Endodermal cell (in vitro differentiated cells): Measurements from ENCODE around the gene ZDHHC7. TPM values are rescaled to one million over a fixed set of nuclear protein-coding genes. Genes with fewer than 3 reads are reported as not detected.

Experiments used
- DNase-seq: peaks from one replicate; pipeline ENCODE4 v3.0.0-alpha.2; 2017
- H3K27ac ChIP-seq: 2 replicates; pipeline ENCODE4 v1.5.1; 2013; ENCODE audit warnings: mild to moderate bottlenecking, low read depth, low read length, moderate library complexity
- H3K27me3 ChIP-seq: 2 replicates; pipeline ENCODE4 v1.6.1; 2013; ENCODE audit warnings: mild to moderate bottlenecking, low read length, moderate library complexity; ENCODE audit not compliant: insufficient read depth, control insufficient read depth, poor library complexity, severe bottlenecking
- H3K36me3 ChIP-seq: 2 replicates; pipeline ENCODE4 v1.7.0; 2013; ENCODE audit warnings: mild to moderate bottlenecking, low read length, moderate library complexity; ENCODE audit not compliant: control insufficient read depth, insufficient read depth
- H3K4me1 ChIP-seq: one replicate; pipeline ENCODE4 v1.7.0; 2013; ENCODE audit warnings: low read length; ENCODE audit not compliant: control insufficient read depth, insufficient read depth
- H3K4me3 ChIP-seq: 2 replicates; pipeline ENCODE4 v1.5.1; 2013; ENCODE audit warnings: mild to moderate bottlenecking, low read length, moderate library complexity
- H3K9ac ChIP-seq: 2 replicates; pipeline ENCODE4 v1.6.1; 2013; ENCODE audit warnings: mild to moderate bottlenecking, low read length, moderate library complexity; ENCODE audit not compliant: poor library complexity, severe bottlenecking; ENCODE audit errors: extremely low read depth
- H3K9me3 ChIP-seq: 2 replicates; pipeline ENCODE4 v1.6.1; 2013; ENCODE audit warnings: mild to moderate bottlenecking, low read length, moderate library complexity; ENCODE audit not compliant: control insufficient read depth
- H3K27ac Mint-ChIP-seq: 2 replicates; pipeline ENCODE4 v1.8.0; 2020; ENCODE audit warnings: mixed read lengths
- H3K27me3 Mint-ChIP-seq: 2 replicates; pipeline ENCODE4 v1.8.0; 2021; ENCODE audit warnings: mild to moderate bottlenecking, mixed read lengths; ENCODE audit not compliant: insufficient read depth
- H3K36me3 Mint-ChIP-seq: 2 replicates; pipeline ENCODE4 v1.8.0; 2020; ENCODE audit warnings: low read depth, mixed read lengths
- H3K4me1 Mint-ChIP-seq: 2 replicates; pipeline ENCODE4 v1.8.0; 2020; ENCODE audit warnings: mixed read lengths
- H3K4me3 Mint-ChIP-seq: 2 replicates; pipeline ENCODE4 v1.8.0; 2020; ENCODE audit warnings: mild to moderate bottlenecking, moderate library complexity, mixed read lengths
- H3K9me3 Mint-ChIP-seq: 2 replicates; pipeline ENCODE4 v1.8.0; 2020; ENCODE audit warnings: mild to moderate bottlenecking, mixed read lengths
- WGBS, 2 experiments: methylation state at CpG; one replicate each; pipeline versions ENCODE4 v1.1.5 to v1.1.7; 2013; ENCODE audit warnings: missing lambda C conversion rate in 2 of 2, mixed read lengths in 1 of 2; ENCODE audit not compliant: insufficient coverage in 1 of 2, insufficient read length in 1 of 2; 5-methylcytosine and 5-hydroxymethylcytosine counted together
- total RNA-seq, 2 donors: library from RNA; stranded (reverse); fragmentation: NEBNext Ultra II Directional in 1 of 2; extraction: Animal tissue kit (Norgen Biotek cat#: 25700) in 1 of 2; gene quantifications; 2 replicates in 1 of 2; 3 replicates in 1 of 2; pipeline ENCODE4 v1.2.1, GENCODE V29; 2021
- TF ChIP-seq, protein P1 (sequence below): fragments of 200-600 bp; sonication (generic); conservative IDR thresholded peaks from 2 replicates; pipeline ENCODE4 v1.5.0; 2021; ENCODE audit warnings: antibody characterized with exemption, mild to moderate bottlenecking

The ZDHHC7 gene
- total RNA-seq, 2 donors from 2014 or later, result 58.7 to 61.8 TPM

DNA sequence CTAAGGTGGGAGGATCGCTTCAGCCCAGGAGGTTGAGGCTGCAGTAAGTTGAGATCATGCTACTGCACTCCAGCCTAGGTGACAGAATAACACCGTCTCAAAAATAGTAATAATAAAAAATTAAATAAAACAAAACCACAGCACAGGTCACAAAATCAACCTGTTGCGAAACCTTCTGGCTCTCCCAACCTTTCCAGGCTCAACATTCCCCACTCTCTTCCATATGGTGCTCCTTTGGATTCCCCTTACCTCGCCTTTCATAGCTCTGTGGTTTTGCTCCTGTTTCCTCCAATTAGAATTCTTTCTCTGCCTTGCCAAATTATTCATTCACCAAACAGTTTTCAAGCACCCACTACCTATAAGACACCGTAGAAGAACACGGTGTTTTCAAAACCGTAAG, 4.7 kb downstream of the ZDHHC7 start:
- no peaks in the 10 kb centered on the region for H3K9me3 ChIP-seq
- TF ChIP-seq, protein P1, sequence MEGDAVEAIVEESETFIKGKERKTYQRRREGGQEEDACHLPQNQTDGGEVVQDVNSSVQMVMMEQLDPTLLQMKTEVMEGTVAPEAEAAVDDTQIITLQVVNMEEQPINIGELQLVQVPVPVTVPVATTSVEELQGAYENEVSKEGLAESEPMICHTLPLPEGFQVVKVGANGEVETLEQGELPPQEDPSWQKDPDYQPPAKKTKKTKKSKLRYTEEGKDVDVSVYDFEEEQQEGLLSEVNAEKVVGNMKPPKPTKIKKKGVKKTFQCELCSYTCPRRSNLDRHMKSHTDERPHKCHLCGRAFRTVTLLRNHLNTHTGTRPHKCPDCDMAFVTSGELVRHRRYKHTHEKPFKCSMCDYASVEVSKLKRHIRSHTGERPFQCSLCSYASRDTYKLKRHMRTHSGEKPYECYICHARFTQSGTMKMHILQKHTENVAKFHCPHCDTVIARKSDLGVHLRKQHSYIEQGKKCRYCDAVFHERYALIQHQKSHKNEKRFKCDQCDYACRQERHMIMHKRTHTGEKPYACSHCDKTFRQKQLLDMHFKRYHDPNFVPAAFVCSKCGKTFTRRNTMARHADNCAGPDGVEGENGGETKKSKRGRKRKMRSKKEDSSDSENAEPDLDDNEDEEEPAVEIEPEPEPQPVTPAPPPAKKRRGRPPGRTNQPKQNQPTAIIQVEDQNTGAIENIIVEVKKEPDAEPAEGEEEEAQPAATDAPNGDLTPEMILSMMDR, result no peak
- no peaks in the 10 kb centered on the region for H3K27me3 ChIP-seq
- no peak overlapping the region for H3K9ac ChIP-seq
- Mint-ChIP-seq H3K27me3 (no peaks in the 10 kb centered on the region), H3K27ac (no peak overlapping the region), H3K36me3 (peaks cover 21% of the 10 kb centered on the region), H3K4me3 (no peak overlapping the region), H3K4me1 (peaks cover 37% of the 10 kb centered on the region), H3K9me3 (no peaks in the 10 kb centered on the region)
- H3K4me3 ChIP-seq, result no peak overlapping the region
- peaks cover 20% of the 10 kb centered on the region for H3K36me3 ChIP-seq
- H3K4me1 ChIP-seq, result no peaks in the 10 kb centered on the region
- H3K27ac ChIP-seq, result no peak overlapping the region
- 94 to 96% methylated on average over 5 to 7 of the region's 7 CpGs for WGBS, 2 experiments
- no peak for DNase-seq

DNA sequence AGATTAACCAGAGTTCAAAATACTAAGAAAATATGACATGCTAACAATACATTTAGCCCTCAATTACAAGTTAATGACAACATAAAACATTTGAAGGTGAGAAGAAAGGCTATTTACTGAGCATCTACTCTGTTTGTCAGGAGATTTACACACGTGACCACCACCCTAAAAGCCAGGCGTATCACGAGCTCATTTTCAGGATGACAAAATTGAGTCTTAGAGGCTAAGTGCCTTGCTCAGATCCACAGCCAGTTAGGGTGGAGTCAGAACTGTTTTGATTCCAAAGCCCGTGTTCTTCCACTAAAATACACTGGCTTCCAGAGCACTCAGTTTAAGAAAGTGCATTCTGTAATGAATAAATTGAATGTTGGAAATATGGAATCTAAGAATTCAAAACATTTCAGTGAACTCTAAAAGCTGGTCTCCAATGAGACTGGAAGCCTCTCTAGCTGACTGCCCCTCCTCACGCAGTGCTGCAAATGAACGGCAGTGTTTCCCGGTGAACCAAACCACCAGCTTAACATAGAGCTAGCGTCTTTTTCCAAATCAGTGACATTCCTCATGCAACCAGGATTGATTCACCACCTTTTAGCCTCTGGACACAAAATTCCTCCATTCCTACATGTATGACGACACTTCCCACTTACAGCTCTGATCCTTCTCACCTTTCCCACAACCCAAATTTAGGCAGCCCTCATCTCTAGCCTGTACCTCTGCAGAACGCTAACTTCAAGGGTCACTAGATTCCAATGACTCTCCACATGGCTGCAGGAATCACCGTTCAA, 5.9 kb downstream of the ZDHHC7 start:
- WGBS, 2 experiments, result 90 to 94% methylated on average over 11 of the region's 11 CpGs
- Histone ChIP-seq H3K27me3 (no peaks in the 10 kb centered on the region), H3K9me3 (no peaks in the 10 kb centered on the region), H3K27ac (no peak overlapping the region), H3K36me3 (peaks cover 24% of the 10 kb centered on the region), H3K4me1 (no peaks in the 10 kb centered on the region), H3K9ac (peak overlapping the region; percentile 6), H3K4me3 (no peak overlapping the region)
- H3K9me3 Mint-ChIP-seq, result no peaks in the 10 kb centered on the region
- no peak for DNase-seq
- H3K36me3 Mint-ChIP-seq, result peaks cover 31% of the 10 kb centered on the region
- H3K27me3 Mint-ChIP-seq, result no peaks in the 10 kb centered on the region
- H3K4me3 Mint-ChIP-seq, result no peak overlapping the region
- TF ChIP-seq, protein P1, result no peak
- H3K4me1 Mint-ChIP-seq, result peaks cover 35% of the 10 kb centered on the region
- peak overlapping the region; percentile 90 for H3K27ac Mint-ChIP-seq

DNA sequence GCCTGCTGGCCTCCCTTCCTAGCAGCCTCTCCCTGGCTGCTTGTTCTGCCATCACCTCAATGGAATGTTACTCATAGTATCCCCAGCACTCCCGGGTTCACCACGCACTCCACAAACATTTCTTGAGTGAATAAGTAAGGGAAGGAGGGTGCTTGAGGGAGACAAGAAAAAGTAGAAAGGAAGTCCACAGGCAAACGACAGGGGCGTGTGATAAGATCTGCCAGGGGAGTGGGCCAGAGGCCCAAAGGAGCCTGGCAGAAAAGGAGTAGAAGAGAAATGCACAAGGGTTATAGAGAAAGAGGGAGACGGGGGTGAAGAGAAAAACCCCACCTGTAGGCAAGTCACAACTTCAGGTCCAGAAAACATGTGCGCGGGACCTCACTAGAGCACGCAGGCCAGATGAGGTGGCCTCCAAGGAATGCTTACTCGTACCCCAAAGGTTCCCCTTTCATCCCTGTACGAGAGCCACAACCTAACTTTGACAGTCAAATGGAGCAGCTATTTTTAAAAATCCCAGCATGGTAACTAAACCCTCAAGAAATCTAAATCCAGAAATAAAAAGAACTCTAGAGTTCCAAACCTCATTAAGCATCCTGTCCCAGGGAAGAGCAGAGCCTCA, 6.6 kb downstream of the ZDHHC7 start:
- Histone ChIP-seq H3K27me3 (no peaks in the 10 kb centered on the region), H3K9ac (peak overlapping the region; percentile 6), H3K4me1 (no peaks in the 10 kb centered on the region), H3K9me3 (no peaks in the 10 kb centered on the region), H3K27ac (no peak overlapping the region), H3K36me3 (peaks cover 29% of the 10 kb centered on the region), H3K4me3 (no peak overlapping the region)
- TF ChIP-seq, protein P1, result no peak
- DNase-seq, result no peak
- H3K27ac Mint-ChIP-seq, result peak overlapping the region; percentile 90
- H3K9me3 Mint-ChIP-seq, result no peaks in the 10 kb centered on the region
- no peaks in the 10 kb centered on the region for H3K27me3 Mint-ChIP-seq
- peaks cover 32% of the 10 kb centered on the region for H3K4me1 Mint-ChIP-seq
- H3K4me3 Mint-ChIP-seq, result no peak overlapping the region
- H3K36me3 Mint-ChIP-seq, result peaks cover 35% of the 10 kb centered on the region
- 91 to 95% methylated on average over 4 to 10 of the region's 10 CpGs for WGBS, 2 experiments
